Amygdala (tissue), 56 donors: ENCODE data around the gene TMEM201.

ENCODE experiments used
- DNase-seq, 56 donors: peaks; one replicate each; lab custom pipeline; 2025; lab: John Stamatoyannopoulos, UW

The TMEM201 gene

DNA sequence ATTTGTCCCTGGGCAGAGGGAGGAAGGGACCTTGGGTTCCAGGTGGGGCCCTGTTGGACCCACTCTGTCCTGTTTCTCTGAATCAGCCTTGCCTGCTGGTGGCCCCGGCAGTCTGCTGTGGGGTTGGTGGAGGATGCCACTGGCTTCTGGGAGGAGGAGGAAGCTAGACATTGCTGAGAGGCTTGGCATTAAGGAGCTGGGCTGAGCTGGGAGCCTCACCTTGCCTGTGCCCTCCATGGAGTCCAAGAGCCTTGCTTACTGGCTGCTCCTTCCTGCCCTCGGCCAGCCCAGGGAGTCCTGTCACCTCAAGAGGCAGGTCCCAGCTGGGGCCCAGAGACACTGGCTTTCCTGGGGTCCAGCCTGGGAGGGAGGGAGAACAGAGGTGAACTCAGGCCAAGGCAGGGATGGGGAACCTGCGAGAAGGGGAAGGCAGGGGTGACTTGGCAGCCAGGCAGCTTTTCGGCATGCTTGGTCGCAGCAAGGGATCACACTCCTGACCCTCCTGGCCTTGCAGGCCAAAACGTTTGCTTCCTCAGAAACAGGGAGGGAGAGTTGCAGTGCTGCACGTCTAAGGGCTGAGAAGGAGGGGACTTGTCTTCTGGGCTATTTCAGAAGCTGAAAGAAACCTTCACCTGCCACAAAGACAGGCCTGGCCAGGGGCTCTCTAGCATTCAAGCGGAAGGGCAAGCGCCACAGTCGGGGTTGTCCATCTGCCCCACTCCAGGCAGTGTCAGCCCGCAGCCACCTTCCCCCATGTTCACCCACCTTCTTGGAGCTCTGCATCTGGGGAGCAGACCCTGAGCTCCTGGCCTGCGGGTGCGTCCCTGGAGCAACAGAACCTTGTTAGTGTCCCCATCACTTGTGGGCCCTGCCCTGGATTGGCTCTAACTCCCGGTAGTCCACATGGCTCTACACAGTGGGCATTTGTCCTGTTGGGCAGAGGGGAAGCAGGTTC is 8.9 kb downstream of the TMEM201 start:
- no peak for DNase-seq

DNA sequence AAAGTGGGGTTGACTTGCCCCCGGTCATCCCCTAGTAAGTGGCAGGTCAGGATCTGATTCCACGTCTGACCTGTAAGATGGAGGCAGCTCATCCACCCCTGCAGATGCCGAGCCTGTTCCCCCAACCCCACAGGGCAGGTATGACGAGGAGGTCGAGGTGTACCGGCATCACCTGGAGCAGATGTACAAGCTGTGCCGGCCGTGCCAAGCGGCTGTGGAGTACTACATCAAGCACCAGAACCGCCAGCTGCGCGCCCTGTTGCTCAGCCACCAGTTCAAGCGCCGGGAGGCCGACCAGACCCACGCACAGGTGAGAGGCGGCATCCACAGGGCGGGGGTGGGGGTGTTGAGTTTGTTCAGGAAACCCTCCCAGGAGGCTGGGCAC is 9.6 kb downstream of the TMEM201 start:
- no peak for DNase-seq

DNA sequence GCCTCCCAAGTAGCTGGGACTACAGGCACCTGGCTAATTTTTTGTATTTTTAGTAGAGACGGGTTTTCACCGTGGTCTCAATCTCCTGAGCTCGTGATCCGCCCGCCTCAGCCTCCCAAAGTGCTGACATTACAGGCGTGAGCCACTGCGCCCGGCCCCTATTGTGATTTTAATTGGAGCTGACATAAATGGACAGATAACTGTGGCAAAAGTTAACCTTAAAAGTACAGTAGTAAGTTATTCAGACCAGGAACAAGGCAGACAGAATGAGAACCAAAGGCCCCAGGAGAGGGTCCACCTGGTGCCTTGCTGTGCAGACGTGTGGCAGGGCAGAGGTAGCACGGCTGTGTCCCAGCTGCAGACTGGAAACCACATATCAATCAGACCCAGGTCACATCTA is 11.0 kb downstream of the TMEM201 start:
- no peak for DNase-seq

DNA sequence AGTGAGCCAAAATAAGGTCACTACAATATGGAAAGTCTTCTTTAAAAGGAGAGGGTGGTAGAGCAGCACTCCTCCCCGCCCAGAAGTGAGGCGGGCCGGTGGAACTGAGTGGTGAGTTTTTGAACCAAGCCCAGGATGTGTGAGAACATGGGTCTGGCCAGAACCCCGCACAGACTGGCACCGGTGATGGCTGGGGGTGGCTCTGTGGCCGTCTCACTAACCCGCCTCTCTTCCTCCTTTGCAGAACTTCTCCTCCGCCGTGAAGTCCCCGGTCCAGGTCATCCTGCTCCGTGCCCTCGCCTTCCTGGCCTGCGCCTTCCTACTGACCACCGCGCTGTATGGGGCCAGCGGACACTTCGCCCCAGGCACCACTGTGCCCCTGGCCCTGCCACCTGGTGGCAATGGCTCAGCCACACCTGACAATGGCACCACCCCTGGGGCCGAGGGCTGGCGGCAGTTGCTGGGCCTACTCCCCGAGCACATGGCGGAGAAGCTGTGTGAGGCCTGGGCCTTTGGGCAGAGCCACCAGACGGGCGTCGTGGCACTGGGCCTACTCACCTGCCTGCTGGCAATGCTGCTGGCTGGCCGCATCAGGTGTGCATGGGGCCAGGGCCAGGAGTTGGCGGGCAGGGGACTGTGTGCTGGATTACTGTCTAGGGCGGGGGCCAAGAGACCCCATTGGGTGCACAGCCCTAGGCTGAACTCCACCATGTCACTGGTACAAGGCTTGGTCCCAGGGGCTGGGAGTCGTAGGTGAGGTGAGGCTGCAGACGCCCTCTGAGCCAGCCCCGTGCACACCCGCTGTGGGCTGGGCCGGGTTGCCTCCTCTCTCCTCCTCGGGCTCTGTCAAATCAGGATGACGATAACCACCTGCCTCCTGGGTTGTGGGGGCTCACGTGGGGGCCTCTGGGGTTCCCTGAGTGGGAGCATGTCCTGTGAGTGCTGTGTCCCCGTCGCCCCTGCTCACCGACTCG is 12.4 kb downstream of the TMEM201 start:
- no peak for DNase-seq

DNA sequence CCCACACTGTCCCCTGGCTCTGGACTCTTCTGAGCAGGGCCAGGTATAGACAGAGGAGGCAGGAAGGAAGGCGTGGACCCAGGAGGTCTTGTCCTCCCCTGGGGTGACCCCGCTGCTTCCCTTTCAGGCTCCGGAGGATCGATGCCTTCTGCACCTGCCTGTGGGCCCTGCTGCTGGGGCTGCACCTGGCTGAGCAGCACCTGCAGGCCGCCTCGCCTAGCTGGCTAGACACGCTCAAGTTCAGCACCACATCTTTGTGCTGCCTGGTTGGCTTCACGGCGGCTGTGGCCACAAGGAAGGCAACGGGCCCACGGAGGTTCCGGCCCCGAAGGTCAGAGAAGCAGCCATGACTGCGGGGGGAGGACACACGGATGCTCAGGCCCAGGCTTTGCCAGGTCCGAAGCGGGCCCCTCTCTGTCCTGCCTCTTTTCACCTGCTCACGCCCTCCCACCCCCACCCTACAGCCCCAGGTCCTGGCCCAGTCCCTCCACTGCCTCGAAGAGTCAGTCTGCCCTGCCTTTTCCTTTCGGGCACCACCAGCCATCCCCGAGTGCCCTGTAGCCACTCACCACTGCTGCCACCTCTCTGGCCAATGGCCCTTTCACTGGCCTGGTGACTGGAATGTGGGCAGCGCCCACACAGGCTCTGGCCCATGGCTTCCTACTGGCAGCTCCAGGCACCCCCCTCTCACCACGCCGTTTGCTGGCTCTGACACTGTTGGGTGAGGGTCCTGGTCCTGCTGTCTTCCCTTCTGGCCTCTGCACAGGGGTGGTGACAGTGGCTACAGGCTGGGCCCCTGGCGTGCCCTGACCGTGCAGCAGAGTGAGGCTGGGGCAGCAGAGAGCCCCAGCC is 13.5 kb downstream of the TMEM201 start:
- DNase-seq: no peak

DNA sequence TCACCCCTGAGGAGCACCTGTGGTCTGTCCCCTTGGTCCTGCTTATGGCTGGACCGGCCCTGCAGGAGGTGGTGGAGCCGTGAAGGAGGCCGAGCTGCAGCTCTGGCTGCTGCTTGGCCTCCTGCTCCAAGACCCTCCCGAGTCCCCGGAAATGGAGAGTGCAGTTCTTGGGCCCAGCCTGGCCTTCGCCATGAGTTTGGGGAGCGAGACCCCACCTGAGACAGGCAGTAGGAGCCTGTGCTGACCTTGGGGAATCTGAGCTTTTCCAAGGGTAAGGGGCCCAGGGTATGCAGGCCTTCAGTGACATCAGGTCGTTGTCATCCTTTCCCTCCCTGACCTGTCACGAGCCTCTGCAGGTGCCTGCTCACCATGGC is 14.1 kb downstream of the TMEM201 start:
- no peak for DNase-seq

DNA sequence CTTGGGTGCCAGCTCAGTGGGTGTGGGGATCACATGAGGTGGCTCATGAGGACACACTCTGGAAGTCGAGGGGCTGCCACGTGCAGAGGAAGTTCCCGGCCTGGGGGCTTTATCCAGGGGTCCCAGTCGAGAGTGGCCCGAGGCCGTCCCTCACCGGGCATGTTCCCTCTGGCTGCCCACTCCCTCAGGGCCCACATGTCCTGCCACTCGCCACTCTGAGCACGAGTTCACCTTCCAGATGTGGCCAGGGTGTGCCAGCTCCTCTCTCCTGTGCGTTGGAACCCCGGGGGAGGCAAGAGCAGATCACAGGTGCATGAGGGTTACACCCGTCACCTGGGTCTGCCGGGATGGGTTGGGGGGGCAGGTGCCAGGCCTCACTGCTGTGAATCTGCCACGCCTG is 14.6 kb downstream of the TMEM201 start:
- DNase-seq: no peak

DNA sequence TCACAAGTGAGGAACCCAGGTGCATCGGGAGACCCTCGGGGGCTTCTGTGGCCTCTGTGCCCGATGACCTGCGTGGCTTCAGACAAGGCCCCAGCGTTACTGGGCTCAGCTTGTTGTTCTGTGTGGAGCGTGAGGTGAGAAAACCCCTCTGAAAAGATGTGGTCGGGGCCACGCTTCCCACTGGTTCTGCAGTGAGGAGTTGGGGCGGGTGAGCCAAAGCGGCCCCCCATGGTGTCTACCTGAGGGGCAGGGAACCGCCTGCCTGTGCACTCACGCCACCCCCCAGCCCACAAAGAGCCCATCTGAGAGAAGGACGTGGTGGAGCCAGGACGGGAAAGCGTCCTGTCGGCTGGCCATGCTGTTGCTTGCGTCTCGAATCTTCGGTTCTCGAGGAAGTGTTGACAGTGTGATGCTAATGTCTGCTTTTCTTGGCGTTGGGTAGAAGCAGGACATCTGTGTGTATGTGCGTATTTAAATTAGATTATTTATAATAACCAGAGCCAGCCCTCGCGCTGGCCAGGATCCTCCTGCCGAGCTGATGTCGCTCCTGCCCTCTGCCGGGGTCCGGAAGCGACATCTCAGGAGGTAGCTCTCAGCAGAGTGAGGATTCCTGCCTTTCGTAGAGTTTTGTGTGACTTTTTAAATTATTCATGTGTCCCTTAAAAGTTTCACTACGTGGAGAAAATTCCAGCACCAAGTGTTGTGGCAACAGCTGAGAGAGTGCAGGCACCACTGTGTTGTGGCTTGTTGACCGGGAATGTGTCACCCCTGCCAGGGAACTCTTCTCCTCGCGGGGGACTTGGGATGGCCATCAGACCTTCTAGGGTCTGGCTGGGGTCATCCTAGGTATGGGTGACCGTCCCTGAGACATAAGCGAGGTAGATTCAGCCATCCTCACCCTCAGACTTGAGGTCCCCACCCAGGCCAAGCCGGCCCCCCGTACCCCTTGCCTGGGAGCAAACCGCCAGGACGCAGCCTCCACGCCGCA is 15.3 kb downstream of the TMEM201 start:
- DNase-seq: no peak

DNA sequence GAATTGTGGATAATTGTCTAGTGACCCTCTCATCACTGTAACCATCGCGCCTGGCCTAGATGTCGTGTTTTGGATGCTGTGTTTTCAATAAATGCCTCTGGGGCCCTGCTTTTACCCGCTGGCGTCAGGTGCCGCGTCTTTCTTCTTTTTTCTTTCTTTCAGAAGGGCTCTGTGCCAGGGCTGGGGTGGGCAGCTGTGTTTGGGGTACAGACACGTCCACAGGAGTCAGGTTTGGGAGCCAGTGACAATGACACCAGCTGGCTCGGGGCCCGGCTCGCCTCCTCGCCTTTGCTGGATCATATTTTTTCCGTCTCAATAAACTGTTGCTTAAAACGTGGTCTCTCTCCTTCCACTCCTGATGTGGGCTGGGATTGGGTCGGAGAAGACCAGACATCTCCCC is 16.1 kb downstream of the TMEM201 start:
- no peak for DNase-seq

DNA sequence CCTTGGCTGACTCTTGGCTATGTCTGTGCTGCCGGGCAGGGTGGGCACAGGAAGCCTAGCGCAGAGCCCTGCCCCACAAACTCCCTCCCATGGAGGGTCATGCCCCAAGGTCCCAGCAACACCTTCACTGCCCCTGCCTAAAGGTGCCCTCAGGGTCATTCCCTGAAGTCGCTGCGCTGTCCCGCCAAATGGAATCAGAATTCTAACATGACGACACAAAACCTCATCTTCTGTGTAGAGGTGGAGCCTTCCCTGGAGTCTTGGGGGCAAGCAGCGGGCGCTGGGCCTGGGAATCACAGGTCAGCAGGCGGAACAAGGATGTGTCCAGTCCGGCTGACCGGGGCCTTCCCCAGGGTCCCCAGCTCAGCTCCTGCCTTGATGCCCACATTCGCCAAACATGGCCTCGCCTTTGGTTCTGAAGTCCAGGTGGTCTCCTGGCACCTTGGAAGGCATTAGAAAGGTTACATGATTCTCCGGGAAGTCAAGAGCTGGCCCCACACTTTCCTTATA is 17.3 kb downstream of the TMEM201 start:
- no peak for DNase-seq

DNA sequence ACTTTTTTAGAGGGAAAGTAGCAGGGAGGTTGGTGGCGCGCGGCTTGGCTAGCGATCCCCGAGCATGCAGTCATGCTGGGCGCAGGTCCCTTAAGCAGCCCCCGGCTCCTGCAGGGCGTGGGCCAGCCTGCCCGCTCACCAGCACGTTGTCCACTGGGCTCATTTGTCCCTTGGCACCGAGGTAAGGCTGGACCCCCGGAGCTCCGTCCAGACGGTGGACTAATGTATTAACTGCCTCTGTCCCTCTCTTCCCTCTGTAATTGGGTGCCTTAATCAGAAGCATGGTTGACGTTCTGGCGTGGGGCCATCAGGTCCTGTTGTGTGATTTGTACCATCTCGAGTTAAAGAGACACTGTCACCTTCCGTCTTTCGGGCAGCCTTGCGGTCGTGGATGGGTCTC is 17.7 kb downstream of the TMEM201 start:
- DNase-seq: no peak

DNA sequence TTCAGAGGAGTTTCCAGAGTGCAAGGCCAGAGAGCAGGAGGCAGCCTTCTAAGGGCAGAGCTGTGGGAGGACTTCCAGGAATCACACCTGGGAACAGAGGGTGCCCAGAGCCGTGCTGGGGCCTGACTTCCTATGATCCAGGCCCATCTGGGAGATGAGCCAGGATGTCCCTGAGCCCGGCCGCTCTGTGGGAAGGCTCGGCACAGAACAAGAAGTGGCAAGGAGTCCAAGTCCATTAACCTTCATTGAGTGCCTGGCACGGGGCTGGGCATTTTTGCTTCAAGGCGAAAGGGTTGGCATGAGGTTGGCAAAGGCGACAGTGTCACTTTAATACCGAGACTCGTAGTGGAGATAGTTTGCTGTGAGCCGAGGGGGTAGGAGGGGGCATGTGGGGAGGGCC is 18.2 kb downstream of the TMEM201 start:
- DNase-seq: peak in 23 of 56 donors; percentile 13 to 66 (median 36)

DNA sequence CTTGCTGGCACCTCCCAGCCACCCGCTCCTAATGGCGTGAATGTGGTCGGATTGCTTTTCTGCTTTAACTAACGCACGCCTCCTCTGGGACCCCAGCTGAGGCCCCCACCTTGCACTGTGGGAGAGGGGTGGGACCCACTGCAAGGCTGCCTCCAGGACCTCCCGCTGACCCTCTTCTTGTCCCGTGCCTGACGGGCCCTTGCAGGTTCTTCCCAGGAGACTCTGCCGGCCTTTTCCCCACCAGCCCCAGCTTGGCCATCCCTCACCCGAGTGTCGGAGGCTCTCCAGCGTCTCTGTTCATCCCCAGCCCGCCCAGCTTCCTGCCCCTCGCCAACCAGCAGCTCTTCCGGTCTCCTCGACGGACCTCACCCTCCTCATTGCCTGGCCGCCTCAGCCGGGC is 18.6 kb downstream of the TMEM201 start:
- no peak for DNase-seq

DNA sequence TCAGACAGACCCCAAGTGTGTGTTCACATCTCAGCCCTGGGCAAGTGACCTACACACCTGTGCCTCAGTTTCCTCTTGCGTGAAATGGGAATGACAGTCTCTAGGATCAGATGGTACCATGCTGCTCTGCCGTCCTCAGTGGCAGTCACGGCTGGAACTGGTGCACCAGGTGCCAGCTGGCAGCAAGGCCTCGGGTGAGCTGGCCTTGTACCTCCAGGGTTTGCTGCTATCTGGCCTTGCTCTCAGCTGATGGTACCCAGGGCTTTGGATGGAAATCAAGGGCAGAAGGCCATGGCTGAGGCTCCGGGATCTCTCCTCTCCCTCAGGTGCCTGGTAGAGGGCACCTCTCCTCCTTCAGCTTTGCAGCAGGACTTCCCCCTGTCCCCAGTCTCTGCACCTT is 21.3 kb downstream of the TMEM201 start:
- DNase-seq: no peak

DNA sequence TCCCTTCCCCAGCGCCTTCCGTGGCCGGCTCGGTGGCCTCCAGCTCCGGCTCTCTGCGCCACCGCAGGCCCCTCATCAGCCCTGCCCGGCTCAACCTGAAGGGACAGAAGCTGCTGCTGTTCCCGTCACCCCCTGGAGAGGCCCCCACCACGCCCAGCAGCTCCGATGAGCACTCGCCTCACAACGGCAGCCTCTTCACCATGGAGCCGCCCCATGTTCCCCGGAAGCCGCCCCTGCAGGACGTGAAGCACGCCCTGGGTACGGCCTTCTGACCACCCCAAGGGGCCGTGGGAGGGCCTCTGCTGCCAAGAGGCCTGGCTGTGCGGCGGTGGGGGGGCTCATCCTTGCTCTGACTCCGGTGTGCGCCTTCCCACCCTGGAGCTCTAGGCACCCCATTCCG is 21.8 kb downstream of the TMEM201 start:
- no peak for DNase-seq

DNA sequence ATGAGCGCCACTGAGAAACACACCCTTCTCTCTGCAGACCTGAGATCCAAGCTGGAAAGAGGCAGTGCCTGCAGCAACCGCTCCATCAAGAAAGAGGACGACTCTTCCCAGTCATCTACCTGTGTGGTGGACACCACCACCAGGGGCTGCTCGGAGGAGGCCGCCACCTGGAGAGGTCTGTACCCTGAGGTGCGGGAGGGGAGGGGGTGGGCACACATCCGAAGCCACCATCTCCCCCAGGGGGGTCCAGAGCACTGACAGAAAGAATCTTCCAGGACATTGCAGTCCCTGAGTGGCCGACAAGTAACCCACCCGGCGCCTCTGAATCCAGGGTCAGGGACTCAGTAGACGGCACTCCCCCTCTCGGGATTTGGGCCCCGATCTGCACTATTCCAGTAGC is 23.0 kb downstream of the TMEM201 start:
- no peak for DNase-seq

DNA sequence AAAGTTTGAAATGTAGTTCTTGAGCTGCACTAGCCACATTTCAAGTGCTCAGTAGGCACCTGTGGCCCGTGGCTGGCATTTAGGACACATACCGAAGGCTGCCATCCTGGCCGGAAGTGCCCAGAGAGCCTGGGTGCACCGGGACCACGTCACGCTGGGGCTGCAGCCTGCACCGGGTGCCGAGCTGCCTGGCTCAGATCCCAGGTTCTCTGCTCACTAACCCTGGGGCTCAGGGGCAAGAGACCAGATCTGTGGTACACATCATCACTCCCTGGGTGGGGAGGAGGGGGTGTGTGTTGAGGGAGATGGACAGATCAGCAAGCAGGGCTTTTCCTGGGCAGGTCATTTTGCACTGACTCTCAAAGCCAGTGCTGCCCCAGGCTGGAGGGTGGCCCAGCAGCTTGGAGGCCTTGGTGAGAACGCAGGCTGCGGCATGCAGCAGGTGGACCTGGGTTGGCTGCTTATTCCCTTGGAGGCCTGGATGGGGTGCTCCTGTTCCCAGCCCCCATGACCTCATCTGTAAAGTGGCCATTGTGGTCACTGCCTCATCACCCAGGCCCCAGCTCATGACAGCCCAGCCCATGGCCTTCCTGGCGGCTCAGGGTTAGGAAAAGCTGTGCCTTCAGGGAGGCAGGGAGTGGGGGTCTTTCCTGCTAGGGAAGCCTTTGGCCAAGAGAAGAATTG is 23.6 kb downstream of the TMEM201 start:
- no peak for DNase-seq

DNA sequence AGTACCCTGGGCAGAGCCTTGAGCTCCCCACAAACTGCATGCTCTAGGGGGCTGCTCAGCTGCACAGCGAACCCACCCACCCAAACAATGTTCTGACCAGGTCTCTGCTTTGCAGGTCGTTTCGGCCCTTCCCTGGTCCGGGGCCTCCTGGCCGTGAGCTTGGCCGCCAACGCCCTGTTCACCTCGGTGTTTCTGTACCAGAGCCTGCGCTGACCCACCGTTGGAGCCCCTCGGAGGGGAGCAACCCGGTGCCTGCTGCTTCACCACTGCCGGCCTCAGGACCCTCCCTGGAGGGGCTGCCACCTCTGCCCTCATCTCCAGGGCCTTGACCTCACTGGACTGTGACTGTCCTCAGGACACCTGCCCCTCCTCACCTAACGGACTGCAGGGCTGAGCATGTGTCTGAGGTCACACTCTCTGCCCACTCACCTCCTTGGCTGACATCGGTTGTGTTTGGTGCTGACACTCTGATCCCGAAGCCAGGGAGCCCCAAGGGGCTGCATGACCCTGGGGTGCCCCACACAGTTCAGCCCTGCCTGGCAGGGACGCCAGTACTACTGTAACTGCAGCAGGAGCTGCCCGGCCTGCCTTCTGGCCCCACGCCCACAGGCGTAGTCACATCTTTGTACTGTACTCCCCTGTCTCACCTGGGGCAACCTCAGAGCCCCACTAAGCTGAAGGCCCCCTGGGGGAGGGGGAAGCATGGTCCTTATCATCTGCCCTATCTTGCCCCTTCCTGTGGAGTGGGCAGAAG is 24.3 kb downstream of the TMEM201 start:
- DNase-seq: no peak
